Cardiac fibroblast (primary cell): ENCODE results near the gene TEP1.

Experiments used
- DNase-seq, 2 donors: peaks; one replicate each; pipeline versions ENCODE4 v3.0.0 to v3.0.0-alpha.2; 2010; ENCODE audit warnings: low read depth in 2 of 2
- H3K4me3 ChIP-seq, 2 donors: replicated peaks in 1 of 2; 1 replicate in 1 of 2; 2 replicates in 1 of 2; pipeline ENCODE4 v1.5.1; 2011; ENCODE audit warnings: low read depth in 2 of 2, low read length in 2 of 2, mild to moderate bottlenecking in 2 of 2, moderate library complexity in 1 of 2
- TF ChIP-seq, protein P1 (sequence below): IDR thresholded peaks from one replicate; pipeline ENCODE4 v1.5.1; 2011; ENCODE audit warnings: low read depth, mild to moderate bottlenecking, low read length, inconsistent platforms

Gene TEP1

DNA sequence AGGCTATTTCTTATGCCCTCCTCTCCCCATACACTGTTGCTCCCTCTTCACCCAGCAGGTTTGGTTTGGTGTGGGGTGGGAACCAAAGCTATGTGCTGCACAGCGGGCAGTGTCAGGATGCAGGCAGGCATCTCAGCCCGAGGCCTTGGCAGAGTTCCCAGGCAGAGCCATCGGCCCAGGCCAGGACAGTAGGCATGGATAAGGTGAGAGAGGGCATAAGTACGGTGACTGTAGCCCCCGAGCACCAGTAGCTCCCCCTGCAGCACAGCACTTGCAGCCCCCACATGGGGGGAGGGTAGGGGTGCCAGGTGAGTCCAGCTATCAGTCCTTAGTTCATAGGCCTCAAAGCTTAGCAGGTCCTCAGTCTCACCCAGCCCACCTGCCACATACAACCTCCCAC, 15.5 kb upstream of the TEP1 start:
- no peak overlapping the region for H3K4me3 ChIP-seq
- no peak for DNase-seq
- TF ChIP-seq, protein P1, sequence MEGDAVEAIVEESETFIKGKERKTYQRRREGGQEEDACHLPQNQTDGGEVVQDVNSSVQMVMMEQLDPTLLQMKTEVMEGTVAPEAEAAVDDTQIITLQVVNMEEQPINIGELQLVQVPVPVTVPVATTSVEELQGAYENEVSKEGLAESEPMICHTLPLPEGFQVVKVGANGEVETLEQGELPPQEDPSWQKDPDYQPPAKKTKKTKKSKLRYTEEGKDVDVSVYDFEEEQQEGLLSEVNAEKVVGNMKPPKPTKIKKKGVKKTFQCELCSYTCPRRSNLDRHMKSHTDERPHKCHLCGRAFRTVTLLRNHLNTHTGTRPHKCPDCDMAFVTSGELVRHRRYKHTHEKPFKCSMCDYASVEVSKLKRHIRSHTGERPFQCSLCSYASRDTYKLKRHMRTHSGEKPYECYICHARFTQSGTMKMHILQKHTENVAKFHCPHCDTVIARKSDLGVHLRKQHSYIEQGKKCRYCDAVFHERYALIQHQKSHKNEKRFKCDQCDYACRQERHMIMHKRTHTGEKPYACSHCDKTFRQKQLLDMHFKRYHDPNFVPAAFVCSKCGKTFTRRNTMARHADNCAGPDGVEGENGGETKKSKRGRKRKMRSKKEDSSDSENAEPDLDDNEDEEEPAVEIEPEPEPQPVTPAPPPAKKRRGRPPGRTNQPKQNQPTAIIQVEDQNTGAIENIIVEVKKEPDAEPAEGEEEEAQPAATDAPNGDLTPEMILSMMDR = no peak

DNA sequence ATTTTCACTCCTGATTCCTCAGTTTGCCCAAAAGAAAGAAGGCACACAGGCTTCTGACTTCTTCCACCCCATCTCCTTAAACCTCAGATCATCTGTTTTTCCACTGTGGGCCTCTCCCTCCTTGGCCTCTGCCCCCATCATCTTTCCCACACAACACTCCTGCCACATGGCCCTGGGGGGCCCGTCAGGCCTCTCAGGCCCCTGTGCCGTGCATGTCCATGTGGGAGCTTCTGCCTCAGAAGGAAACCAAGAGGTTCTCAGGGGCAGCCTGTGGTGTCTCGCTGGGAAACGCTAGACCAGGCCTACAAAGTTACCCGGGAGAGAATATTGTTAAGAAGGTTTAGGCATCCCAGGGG, 14.7 kb upstream of the TEP1 start:
- TF ChIP-seq, protein P1 = no peak
- no peak for DNase-seq
- no peak overlapping the region for H3K4me3 ChIP-seq

DNA sequence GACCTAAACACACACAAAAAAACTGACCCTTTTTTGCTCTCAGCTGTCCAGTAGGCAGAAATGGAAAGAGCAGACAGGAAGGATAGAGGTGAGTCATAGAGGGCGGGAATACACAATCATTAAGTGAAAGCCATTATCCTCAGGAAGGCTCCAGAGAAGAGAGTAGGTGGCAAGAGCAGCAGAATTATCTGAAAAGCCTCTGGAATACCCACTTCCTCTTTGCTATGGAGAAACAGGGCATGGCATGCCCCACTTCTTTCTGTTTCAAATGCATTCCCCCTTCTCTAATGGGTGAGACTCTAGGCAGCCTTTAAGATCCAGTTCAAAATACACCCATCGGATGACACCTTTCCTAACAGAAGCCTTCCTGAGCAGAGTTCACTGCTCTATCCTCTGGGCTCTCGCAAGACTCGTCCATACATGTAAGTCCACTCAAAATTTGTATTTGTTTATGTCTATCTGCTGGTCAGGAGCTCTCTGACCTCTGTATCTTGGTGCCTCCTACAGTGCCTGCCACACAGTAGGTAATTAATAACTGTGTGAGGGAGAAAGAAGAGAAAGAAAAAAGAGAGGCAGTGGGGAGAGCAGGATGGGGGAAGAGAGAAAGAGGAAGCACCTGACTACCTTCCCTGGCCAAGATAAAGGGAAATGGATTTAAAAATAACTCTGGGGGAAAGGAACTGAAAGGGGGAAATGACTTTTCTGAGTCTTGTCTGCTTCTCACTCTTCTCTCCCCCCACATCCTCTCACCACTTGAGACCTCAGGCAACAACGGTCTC, 14.1 kb upstream of the TEP1 start:
- peak; percentile 54 to 61 for DNase-seq
- TF ChIP-seq, protein P1 = no peak
- H3K4me3 ChIP-seq = no peak overlapping the region

DNA sequence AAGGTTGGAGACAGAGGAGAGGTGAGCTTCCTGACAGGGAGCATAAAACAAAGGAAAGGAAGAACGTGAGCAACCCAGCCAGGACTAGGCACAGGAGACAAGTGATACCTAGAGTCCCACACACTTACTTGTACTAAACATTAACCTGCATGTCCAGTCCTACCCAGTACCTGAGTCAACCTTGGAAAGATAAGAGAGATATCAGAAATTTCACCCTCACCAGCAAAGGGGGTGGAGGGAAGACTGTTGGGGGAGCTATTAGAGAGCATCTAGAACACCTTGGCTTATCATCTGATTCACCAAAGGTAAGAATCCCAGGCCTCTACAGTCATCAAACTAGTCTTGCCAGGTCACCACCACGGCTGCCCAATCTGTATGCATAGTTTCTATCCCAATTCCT, 11.6 kb upstream of the TEP1 start:
- no peak overlapping the region for H3K4me3 ChIP-seq
- TF ChIP-seq, protein P1 = no peak
- no peak for DNase-seq

DNA sequence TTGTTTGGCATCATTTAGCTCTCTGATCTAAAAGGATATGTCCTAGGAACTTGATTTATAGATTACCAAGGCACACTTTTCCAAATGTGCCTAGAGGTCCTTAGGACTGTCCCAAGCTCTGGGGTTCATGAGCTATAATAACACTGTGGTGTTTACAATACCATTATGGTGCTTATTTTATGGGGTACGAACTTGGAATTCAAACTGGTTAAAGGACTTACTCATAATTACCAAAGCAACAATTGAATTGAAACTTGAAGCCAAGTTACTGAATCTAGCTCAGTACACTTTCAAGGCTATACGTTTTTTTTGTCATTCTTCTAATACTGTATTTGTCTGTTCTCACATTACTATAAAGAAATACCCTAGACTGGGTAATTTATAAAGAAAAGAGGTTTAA, 9.6 kb upstream of the TEP1 start:
- no peak for DNase-seq
- TF ChIP-seq, protein P1 = no peak
- no peak overlapping the region for H3K4me3 ChIP-seq

DNA sequence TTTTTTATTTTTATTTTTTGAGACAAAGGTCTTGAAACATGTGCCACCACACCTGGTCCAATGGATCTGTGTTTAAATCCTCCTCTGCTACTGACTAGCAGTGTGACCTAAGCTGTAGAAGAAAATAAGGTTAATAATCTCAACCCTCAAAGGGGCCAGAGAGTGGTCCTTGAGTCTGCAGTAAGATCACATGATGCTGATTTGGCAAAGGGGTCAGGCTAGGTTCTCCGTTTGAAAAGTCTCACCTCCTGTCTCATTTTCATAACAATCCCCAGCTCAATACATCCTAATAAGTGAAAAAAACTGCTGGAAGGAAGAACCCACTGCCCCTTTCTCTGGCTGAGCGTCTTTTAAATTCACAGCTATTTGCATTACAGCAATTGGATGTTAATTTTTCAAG, 8.0 kb upstream of the TEP1 start:
- DNase-seq = no peak
- no peak overlapping the region for H3K4me3 ChIP-seq
- TF ChIP-seq, protein P1 = no peak

DNA sequence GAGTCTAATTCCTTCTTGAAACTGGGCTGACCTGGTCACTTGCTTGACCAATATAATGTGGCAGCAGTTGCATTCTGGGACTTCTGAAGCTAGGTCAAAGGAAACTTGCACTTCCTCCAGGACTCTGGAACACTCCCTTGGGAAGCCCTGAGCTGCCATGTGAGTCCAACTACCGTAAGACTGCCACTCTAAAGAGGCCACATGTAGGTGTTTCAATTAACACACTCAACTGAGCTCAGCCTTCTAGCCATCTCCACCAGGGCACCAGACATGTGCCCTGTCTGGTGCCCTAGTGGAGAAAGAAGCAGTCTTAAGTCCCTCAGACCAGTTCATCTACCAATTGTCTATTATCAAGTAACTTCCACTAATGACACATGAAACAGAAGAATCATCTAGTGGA, 6.1 kb upstream of the TEP1 start:
- TF ChIP-seq, protein P1 = no peak
- no peak for DNase-seq
- H3K4me3 ChIP-seq = no peak overlapping the region
